Brain pericyte (primary cell): ENCODE results near the gene UBE2K.
"Not testable (repeated sequence)": the region's sequence is repeated elsewhere in the genome, so short reads cannot be mapped to it uniquely, and the experiment has no call there.

Source experiments
- DNase-seq: peaks from one replicate; pipeline ENCODE4 v3.0.0-alpha.2; 2012; ENCODE audit warnings: low read depth, low spot score

Gene UBE2K

DNA sequence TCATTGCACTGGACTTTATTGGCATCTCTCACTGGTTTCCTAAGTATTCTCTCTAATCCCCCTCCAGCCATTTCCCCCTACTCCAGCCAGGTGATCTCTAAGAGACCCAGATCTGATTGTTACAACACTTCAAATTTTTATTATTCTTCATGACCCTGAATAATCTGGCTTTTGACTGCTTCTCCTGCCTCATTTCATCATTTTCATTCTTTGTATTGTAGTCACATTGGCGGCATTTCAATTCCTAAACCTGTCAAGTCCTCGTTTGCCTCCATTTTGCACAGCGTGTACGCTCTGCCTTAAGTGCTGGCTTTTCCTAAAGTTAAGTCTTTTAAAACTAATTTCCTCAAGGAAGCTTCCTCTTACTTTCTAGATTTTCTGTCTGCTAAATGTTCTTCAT lies 31.6 kb downstream of the UBE2K start:
- DNase-seq = no peak

DNA sequence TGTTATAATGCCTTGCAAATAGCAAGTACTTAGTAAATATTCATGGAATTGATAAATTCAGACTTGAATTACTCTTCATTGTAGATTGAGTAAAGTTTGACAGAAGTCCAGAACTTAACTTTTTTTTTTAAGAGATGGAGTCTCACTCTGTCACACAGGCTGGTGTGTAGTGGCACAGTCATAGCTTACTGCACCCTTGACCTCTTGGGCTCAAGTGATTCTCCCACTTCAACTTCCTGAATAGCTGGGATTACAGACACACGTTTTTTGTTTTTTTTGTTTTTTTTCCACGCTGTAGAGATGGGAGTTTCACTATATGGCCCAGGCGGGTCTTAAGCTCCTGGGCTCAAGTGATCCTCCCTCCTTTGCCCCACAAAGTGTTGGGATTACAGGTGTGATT lies 32.1 kb downstream of the UBE2K start:
- DNase-seq = no peak

DNA sequence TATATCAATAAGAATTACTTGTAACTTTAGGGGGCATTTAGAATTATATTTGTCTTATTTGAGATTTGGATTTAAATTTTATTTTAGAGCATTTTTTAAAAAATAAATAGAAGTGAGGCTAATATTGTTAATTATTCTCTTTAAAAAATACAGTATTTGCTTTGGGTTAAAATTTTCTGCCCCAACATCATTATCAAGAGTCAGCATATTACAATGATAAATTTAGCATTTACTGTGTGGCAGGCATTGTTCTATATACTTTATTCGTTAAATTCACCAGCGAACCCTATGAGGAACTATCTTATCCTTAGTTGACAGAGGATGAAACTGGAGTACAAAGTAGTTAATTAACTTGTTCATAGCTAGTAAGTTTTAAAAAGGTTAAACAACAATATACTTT lies 34.0 kb downstream of the UBE2K start:
- DNase-seq = no peak

DNA sequence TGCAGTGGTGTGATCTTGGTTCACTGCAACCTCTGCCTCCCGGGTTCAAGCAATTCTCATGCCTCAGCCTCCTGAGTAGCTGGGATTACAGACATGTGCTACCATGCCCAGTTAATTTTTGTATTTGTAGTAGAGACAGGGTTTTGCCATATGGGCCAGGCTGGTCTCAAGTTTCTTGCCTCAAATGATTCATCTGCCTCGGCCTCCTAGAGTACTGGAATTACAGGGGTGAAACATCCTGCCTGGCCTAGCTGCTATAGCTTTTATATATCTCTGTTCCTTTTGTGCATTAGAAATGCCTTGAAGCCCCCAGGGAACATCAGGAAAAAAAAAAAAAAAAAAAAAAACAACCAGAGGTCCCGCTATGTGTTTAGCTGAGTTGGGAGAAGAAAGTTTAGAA lies 34.8 kb downstream of the UBE2K start:
- peak; percentile 82 for DNase-seq

DNA sequence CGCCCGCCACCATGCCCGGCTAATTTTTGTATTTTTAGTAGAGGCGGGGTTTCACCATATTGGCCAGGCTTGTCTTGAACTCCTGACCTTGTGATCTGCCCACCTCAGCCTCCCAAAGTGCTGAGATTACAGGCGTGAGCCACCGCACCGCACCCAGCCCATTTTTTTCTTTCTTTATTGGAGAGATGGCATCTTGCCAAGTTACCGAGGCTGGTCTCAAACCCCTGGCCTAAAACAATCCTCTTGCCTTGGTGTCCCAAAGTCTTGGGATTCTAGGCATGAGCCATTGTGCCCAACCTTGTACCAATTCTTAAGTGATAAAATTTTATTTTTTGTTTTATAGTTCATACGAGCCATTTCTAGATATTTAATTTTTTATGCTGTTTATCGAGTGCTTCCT lies 41.7 kb downstream of the UBE2K start:
- DNase-seq = not testable (repeated sequence)

DNA sequence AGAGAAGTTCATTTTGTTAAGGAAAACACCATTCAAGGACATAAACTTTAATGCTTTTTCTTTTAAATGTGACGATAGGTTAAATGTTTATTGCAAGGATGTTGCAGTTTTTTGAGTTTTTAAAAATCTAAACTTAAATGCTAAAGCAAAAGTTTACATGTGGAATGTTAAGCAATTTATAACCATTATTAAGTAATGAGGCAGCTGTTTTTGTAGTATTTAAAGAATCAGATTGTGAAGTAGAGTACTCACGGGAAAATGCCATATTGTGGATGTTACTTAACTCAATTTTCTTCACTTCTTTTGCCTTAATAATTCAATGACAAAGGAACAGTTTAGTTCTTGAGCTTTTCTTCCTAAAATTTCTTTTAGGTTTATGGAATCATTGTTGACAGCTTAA lies 43.5 kb downstream of the UBE2K start:
- DNase-seq = no peak

DNA sequence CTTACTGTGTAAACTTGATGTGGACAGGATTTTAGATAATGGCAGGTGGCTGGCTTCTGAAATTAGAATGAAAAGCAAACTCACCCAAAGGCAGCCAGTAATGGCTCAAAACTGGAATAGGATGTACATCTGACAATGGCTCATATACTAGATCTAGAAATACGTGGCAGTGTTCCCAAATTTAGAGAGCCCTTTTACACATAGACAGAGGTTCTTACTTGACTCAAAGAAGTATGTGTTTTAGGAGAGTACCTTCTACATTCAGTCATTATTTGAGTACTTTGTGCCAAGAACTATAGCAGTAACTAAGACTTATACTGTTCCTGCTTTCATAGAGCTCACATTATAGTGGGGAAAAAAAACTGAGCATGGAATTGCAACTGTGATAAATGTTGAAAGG lies 48.0 kb downstream of the UBE2K start:
- no peak for DNase-seq

DNA sequence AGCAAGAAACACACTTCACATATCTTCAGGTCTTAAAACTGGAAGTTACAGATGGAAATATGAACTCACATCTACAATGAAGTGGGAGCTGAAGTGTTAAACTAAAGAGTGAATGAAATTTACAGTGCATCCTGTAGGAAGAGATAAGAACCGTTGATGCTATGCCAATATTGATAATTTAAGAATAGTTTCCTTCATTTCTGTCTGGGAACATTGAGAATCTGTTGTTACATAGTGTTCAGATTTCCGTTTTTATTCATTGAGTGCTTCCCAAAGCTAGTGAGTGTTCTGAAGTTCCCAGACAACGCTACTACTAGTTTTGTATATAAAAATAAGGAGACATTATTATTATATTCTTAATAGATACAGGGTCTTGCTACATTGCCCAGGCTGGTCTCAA lies 52.3 kb downstream of the UBE2K start:
- DNase-seq = no peak

DNA sequence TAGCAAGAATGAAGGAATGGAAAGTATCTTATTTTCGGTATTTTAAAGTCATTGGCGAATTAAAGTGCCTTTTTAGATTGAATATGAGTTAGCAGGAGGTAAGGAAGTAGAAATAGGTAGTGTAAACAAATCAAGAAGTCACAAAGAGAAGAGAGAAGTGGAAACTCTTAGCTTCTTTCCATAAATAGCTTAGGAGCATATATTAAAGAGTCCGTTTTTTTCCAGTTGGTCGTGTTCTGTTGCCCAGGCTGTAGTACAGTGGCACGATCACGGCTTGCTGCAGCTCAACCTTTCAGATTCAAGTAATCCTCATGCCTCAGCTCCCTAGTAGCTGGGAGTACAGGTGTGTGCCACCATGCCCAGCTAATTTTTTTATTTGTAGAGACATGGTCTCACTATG lies 56.4 kb downstream of the UBE2K start:
- DNase-seq = no peak

DNA sequence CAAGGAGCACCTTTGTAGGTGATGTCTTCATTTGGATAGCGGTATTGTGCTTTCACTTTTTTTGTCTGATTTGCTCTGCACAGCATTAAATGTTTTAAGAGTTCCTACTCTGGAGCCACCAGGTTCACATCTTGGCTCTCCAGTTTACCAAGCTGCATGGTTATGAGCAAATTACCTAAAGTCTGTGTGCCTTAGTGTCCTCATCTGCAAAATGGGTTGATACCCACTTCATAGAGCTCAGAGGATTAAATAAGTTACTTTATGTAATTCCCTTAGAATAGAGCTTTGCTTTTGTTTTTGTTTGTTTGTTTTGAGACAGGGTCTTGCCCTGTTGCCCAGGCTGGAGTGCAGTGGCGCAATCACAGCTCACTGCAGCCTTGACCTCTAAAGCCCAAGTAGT lies 58.2 kb downstream of the UBE2K start:
- no peak for DNase-seq

DNA sequence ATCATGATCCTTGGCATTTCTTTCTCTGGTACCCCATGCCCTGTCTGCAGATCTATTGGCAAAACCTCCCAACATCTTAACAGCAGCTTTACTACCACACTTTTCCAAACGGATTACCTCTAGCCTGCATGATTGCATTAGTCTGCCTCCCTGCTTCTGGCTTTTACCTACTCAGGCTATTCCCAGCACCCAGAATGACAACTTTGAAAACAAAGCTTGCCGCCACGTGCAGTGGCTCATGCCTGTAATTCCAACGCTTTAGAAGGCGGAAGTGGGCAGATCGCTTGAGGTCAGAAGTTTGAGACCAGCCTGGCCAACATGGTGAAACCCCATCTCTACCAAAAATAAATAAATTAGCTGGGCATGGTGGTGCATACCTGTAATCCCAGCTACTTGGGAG lies 60.2 kb downstream of the UBE2K start:
- no peak for DNase-seq

DNA sequence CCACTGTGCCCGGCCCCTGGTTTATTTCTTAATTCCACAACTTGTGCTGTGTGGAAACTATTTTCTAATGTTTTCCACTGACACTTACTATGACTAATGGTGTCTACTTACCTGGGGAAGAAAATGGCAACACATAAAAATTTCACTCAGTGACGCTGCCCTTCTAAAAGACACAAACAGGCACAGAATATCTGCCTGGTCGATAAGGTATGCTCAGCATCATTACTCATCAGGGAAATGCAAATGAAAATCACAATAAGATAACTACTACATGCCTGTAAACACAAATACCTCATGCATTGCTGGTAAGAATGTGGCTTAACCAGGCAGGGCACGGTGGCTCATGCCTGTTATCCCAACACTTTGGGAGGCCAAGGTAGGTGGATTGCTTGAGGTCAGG lies 61.6 kb downstream of the UBE2K start:
- no peak for DNase-seq

DNA sequence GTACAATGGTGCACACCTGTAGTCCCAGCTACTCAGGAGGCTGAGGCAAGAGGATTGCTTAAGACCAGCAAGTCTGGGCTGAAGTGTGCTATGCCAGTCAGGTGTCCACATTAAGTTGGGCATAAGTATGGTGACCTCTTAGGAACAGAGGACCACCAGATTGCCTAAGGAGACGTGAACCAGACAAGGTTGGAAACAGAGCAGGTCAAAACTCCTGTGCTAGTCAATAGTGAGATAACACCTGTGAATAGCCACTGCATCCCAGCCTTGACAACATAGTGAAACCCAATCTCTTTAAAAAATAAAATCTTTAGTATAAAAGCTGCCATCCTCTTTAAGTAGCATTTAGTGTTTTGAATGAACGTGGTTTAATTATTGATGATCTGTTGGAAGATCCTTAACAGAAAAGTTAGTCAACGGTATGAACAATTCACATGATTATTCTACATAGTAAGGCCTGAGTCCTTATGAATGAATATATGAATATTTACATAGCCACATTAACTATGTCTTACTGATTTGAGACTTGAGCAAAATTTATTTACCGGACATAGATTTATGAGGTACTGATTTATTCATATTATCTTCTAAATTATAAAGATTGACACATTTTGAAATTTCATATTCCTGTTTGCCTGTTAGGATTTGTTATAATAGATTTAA lies 63.2 kb downstream of the UBE2K start:
- DNase-seq = no peak

DNA sequence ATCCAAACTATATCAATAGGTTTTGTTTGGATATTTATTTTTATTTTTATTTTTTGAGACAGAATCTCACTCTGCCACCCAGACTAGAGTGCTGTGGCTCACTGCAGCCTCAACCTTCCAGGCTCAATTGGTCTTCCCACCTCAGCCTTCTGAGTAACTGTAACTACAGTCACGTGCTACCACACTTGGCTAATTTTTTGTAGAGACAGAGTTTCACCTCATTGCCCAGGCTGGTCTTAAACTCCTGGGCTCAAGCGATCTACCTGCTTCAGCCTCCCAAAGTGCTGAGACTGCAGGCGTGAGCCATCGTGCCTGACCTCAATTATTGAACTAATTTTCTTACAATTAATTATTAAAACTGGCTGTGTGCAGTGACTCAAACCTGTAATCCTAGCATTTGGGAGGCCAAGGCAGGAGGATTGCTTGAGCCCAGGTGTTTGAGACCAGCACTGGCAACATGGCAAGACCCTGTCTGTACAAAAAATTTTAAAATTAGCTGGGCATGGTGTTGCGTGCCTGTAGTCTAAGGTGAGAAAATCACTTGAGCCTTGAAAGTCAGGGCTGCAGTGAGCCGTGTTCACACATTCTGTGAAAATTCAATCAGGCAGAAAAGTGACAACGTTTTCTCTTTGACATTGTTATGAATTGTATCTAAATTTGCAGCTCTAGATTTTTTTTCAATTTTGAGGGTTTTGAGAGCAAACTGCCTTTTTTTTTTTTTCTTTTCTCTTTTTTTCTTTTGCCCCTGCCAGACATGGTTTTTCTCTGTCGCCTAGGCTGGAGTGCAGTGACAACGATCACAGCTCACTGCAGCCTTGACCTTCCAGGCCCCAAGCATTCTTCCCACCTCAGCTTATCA lies 66.0 kb downstream of the UBE2K start:
- DNase-seq = no peak

DNA sequence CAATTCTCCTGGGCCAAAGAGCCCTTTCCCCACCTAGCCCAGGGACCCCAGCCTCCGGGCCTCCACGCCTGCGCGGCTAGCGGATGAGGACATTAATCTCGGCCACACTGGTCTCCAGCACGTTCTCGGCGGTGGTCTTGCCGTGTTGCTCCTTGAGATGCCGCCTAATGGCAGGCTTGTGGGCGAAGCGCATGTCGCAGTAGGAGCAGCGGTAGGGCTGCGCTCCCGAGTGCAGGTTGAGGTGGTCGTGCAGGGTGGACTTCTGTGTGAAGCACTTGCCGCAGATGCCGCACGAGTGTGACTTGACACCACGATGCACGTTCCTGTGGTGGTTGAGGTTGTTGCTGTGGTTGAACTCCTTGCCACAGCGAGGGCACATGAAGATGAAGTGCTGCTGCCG lies 72.1 kb downstream of the UBE2K start:
- DNase-seq = no peak

DNA sequence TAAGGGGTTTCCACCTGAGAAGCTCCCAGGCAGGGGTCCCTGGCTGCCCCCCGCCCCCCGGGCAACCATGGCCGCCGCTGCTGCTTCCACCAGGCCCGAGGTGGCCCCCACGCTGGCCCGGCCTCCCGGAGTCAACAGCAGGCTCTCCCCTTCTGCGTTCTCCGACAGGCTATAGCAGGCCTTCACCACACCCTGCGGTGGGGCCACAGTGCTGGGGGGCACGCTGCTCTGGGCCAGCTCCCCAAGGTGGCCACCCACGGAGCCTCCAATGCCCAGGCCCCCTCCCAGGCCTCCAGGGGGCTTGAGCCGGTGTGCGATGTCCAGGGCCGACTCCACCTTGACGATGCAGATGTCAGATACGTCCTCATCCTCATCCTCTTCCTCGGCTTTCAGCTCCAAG lies 72.5 kb downstream of the UBE2K start:
- no peak for DNase-seq

DNA sequence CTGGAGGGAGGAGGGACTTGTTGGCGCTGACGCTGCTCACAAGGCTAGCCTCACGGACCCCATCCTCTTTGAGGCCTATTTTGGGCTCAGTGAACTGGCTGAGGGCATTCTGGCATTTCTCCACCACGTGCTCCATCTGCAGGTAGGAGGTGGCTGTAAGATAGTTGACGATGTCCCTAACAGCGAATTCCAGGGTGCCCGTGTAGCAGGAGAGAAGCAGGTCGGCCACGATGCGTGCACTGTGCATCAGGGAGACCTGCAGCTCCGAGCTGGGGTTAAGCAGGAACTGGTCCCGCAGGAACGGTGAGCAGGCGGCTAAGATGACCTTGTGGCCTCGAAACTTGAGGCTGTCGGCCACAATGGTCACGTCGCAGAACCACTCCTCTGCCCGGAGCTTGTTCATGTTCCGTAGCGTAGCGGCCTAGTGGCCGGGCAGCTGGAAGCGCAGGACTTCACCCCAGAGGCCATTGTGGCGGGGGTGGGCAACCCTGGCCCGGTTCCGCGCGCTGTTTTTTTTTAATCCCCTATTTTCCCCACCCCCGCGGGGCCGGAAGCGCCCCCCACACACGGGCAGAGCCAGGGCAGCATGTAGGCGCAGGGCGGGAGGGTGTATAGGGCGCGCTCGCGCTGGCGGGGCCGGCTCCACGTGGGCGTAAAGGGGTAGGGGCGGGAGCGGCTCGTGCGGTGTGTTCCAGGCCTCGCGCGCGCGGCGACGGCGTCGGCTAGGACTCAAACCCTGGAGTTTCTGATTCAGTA lies 73.2 kb downstream of the UBE2K start:
- DNase-seq = no peak

DNA sequence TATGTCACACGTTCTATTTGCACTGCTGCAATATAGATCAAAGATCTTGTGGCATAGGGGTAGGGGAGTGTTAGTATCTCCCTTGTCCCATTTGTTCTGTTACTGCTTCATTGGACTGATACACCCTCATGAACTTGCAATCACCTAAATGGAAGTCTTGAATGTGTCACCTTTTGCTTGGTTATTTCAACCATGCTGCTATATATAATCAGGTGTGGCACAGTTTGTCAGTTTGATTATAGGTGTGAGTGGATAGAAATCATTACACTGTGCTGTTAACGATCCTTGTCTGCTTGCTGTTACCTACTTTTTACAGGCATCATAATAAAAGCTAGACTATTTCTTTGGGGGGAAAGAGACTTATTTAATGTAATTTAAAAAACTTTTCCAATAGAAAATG lies 84.1 kb downstream of the UBE2K start:
- DNase-seq = not testable (repeated sequence)

DNA sequence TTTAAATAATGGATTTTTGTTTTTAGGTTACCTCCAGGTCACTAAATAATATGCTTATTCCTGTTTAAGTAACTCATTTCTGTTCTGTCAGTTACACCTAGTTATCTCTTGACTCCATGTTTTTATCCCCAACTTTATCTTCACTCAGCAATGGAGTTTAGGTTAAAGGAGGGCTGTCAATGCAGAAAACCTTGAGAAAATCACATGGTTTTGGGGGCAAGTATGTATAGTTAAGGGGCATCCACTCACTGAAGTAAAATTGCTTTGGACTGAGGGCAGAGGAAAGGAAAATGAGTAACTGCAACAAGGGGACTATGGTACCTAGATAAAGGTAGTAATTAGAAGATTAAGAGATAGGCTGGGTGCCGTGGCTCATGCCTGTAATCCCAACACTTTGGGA lies 87.1 kb downstream of the UBE2K start:
- no peak for DNase-seq

DNA sequence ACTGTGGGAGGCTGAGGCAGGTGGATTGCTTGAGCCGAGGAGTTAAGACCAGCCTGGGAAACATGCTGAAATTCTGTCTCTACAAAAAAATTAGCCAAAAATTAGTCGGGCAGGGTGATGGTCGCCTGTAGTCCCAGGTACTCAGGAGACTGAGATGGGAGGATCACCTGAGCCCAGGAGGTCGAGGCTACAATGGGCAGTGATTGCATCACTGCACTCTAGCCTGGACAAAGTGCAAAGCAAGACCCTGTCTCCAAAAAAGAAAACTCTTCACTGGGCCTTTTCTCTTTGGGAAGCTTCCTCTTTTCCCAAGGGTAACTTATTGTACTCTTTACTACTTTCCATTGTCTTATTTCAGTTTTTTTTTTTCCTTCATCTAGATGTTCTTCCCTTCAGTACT lies 88.9 kb downstream of the UBE2K start:
- DNase-seq = no peak

DNA sequence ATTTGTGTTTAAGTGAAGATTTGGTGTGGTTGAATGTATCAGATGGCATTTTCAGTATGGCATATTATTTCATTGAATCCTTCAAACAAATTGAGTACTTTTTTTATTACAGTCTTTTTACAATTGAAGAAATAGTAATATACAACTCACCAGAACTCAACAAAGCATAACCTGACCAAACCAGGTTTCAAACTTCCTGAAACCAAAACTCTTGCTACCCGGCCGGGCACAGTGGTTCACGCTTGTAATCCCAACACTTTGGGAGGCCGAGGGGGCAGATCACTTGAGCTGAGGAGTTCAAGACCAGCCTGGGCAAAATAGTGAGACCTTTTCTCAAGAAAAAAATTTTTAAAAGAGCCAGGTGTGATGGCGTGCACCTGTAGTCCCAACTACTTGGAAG lies 94.2 kb downstream of the UBE2K start:
- no peak for DNase-seq

DNA sequence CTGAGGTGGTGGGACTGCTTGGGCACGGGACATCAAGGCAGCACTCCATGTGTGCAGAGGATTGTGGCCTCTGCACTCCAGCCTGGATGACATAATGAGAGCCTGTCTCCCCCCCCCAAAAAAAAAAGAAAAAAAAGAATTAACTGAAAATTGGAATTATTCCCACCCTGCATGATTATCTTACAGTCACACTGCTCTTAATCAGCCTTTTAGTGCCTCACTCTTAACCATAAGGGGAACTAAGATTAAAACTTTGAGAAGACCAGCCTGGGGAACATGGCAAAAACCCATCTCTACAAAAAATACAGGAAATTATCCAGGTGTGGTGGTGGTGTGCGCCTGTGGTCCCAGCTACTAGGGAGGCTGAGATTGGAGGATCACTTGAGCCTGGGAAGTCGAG lies 94.6 kb downstream of the UBE2K start:
- no peak for DNase-seq

DNA sequence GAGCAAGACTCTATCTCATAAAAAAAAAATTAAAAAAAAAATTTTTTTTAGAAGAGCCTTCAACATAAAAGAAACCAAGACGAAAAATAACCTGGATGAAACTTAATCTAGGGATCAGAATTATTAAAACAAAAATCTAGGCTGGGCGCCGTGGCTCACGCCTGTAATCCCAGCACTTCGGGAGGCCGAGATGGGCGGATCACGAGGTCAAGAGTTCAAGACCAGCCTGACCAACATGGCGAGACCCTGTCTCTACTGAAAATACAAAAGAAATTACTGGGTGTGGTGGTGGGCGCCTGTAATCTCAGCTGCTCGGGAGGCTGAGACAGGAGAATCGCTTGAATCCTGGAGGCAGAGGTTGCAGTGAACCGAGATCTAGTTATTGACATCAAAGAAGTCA lies 95.0 kb downstream of the UBE2K start:
- not testable (repeated sequence) for DNase-seq
